Mesenchymal stem cell (in vitro differentiated cells and primary cell): ENCODE data around the gene KLK10. TPM values are rescaled to one million over a fixed set of nuclear protein-coding genes. Genes with fewer than 3 reads are reported as not detected.

Experiments
- DNase-seq: peaks from one replicate; pipeline ENCODE4 v3.0.0-alpha.2; 2013
- H2AFZ ChIP-seq: one replicate; pipeline ENCODE4 v1.6.1; 2013; ENCODE audit warnings: low read depth, mild to moderate bottlenecking, control low read depth, inconsistent platforms, low read length, moderate library complexity
- H2AK5ac ChIP-seq: 2 replicates; pipeline ENCODE4 v1.6.1; 2013; ENCODE audit warnings: low read length, moderate library complexity, mild to moderate bottlenecking, inconsistent platforms; ENCODE audit not compliant: severe bottlenecking
- H2BK120ac ChIP-seq: one replicate; pipeline ENCODE4 v1.6.1; 2013; ENCODE audit warnings: low read depth, mild to moderate bottlenecking, inconsistent platforms, low read length, moderate library complexity
- H2BK12ac ChIP-seq, 2 experiments: one replicate each; pipeline ENCODE4 v1.6.1; 2013; ENCODE audit warnings: inconsistent platforms in 2 of 2, low read length in 2 of 2, mild to moderate bottlenecking in 2 of 2, moderate library complexity in 2 of 2, control low read depth in 1 of 2
- H2BK15ac ChIP-seq: one replicate; pipeline ENCODE4 v1.6.1; 2013; ENCODE audit warnings: mild to moderate bottlenecking, low read depth, inconsistent platforms; ENCODE audit not compliant: poor library complexity, severe bottlenecking
- H2BK5ac ChIP-seq: 2 replicates; pipeline ENCODE4 v1.6.1; 2013; ENCODE audit warnings: low read depth, mild to moderate bottlenecking, low read length, control low read depth, inconsistent platforms; ENCODE audit not compliant: poor library complexity, severe bottlenecking
- H3K14ac ChIP-seq, 2 experiments: one replicate each; pipeline ENCODE4 v1.6.1; 2013; ENCODE audit warnings: inconsistent platforms in 2 of 2, low read length in 2 of 2, control low read depth in 1 of 2, mild to moderate bottlenecking in 1 of 2, moderate library complexity in 1 of 2
- H3K18ac ChIP-seq, 2 experiments: one replicate each; pipeline ENCODE4 v1.6.1; 2013; ENCODE audit warnings: inconsistent platforms in 2 of 2, low read length in 2 of 2, control low read depth in 1 of 2, low read depth in 1 of 2, mild to moderate bottlenecking in 1 of 2
- H3K23ac ChIP-seq, 2 experiments: one replicate each; pipeline ENCODE4 v1.6.1; 2013; ENCODE audit warnings: inconsistent platforms in 2 of 2, low read length in 2 of 2, mild to moderate bottlenecking in 2 of 2, moderate library complexity in 2 of 2, control low read depth in 1 of 2
- H3K27ac ChIP-seq: 2 replicates; pipeline ENCODE4 v1.5.1; 2013; ENCODE audit warnings: mild to moderate bottlenecking, moderate library complexity, low read length, control low read depth, inconsistent platforms; ENCODE audit not compliant: poor library complexity, severe bottlenecking
- H3K27me3 ChIP-seq, 2 experiments: 2 replicates each; pipeline versions ENCODE4 v1.6.1 to v1.7.0; 2013; ENCODE audit warnings: low read length in 2 of 2, mild to moderate bottlenecking in 2 of 2, moderate library complexity in 2 of 2, control low read depth in 1 of 2, inconsistent platforms in 1 of 2; ENCODE audit not compliant: control insufficient read depth in 1 of 2, insufficient read depth in 1 of 2
- H3K36me3 ChIP-seq, 2 experiments: 2 replicates each; pipeline versions ENCODE4 v1.6.1 to v1.7.0; 2013; ENCODE audit warnings: low read length in 2 of 2, control low read depth in 1 of 2, inconsistent platforms in 1 of 2, low read depth in 1 of 2, mild to moderate bottlenecking in 1 of 2; ENCODE audit not compliant: insufficient read depth in 2 of 2, control insufficient read depth in 1 of 2
- H3K4ac ChIP-seq, 2 experiments: one replicate each; pipeline ENCODE4 v1.6.1; 2013; ENCODE audit warnings: inconsistent platforms in 2 of 2, low read length in 2 of 2, mild to moderate bottlenecking in 2 of 2, moderate library complexity in 2 of 2, control low read depth in 1 of 2, low read depth in 1 of 2
- H3K4me1 ChIP-seq: 2 replicates; pipeline ENCODE4 v1.6.1; 2013; ENCODE audit warnings: low read depth, low read length, control low read depth; ENCODE audit not compliant: control insufficient read depth, insufficient read depth
- H3K4me2 ChIP-seq: 2 replicates; pipeline ENCODE4 v1.6.1; 2013; ENCODE audit warnings: low read length, mild to moderate bottlenecking, inconsistent platforms; ENCODE audit not compliant: poor library complexity, severe bottlenecking
- H3K4me3 ChIP-seq, 2 experiments: 2 replicates each; pipeline versions ENCODE4 v1.5.1 to v1.7.0; 2013; ENCODE audit warnings: low read length in 2 of 2, mild to moderate bottlenecking in 2 of 2, control low read depth in 1 of 2, low read depth in 1 of 2; ENCODE audit not compliant: insufficient read depth in 1 of 2
- H3K79me1 ChIP-seq: replicated peaks from 2 replicates; pipeline ENCODE4 v1.6.1; 2013; ENCODE audit warnings: mild to moderate bottlenecking, control low read depth, low read length, inconsistent platforms; ENCODE audit not compliant: poor library complexity, severe bottlenecking
- H3K9ac ChIP-seq: 2 replicates; pipeline ENCODE4 v1.7.0; 2013; ENCODE audit warnings: mild to moderate bottlenecking, low read length, moderate library complexity
- H3K9me3 ChIP-seq: 2 replicates; pipeline ENCODE4 v1.7.0; 2013; ENCODE audit warnings: mild to moderate bottlenecking, low read length; ENCODE audit not compliant: control insufficient read depth
- H4K8ac ChIP-seq: one replicate; pipeline ENCODE4 v1.6.1; 2013; ENCODE audit warnings: inconsistent platforms, mild to moderate bottlenecking, low read length, moderate library complexity
- H4K91ac ChIP-seq: one replicate; pipeline ENCODE4 v1.6.1; 2013; ENCODE audit warnings: mild to moderate bottlenecking, low read length, inconsistent platforms
- WGBS: methylation state at CpG from one replicate; pipeline ENCODE4 v1.1.7; 2013; ENCODE audit warnings: mixed read lengths; 5-methylcytosine and 5-hydroxymethylcytosine counted together
- polyA plus RNA-seq, 2 experiments: library from polyadenylated mRNA; stranded (reverse); fragments of 200-250 nt; gene quantifications; one replicate each; pipeline ENCODE4 v1.2.3, GENCODE V29; 2013

The KLK10 gene, protein sequence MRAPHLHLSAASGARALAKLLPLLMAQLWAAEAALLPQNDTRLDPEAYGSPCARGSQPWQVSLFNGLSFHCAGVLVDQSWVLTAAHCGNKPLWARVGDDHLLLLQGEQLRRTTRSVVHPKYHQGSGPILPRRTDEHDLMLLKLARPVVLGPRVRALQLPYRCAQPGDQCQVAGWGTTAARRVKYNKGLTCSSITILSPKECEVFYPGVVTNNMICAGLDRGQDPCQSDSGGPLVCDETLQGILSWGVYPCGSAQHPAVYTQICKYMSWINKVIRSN
- polyA plus RNA-seq (2013, experiment 1 of 2) = not detected
- not detected for polyA plus RNA-seq (2013, experiment 2 of 2)

DNA sequence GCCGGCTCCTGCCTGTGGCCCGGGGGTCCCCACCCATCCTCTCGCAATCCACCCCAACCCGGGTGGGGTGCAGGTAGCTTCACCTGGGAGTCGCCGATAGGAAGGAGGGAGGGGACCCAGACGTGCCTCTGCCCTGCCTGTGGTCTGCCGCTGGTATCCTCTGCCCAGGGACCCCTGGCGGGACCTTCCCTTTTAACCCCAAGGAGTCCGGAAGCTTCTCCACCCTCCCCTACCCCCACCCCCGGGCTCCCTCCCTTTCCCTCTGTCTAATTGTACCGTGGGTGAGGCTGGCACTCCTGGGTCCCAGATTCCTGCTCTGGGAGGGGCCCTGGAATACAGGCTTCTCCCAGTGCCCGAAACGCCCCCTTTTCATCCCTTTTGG lies at the start of gene KLK10:
TSS of gene KLK10 (minus strand) at position 166 of the 382 bp plus-strand sequence. CDS start 579 bp downstream, outside the sequence.
- Histone ChIP-seq H3K9ac (no peak within 1 kb of the TSS), H2BK15ac (no peak within 1 kb of the TSS), H3K4me1 (peaks cover 12% of the 10 kb centered on the region), H2AFZ (no peak within 1 kb of the TSS), H3K4me2 (no peak within 1 kb of the TSS), H2BK12ac (no peak within 1 kb of the TSS), H2AK5ac (no peak within 1 kb of the TSS), H3K23ac (no peak within 1 kb of the TSS), H2BK5ac (no peak within 1 kb of the TSS), H2BK120ac (no peak within 1 kb of the TSS), H3K27ac (no peak within 1 kb of the TSS), H3K18ac (no peak within 1 kb of the TSS), H3K9me3 (no peaks in the 10 kb centered on the region), H3K4ac (no peak within 1 kb of the TSS), H3K79me1 (no peaks in the 10 kb centered on the region), H3K36me3 (peaks cover 0 to 4% of the 10 kb centered on the region in 2 experiments), H3K27me3 (peaks cover 37 to 69% of the 10 kb centered on the region in 2 experiments), H4K91ac (no peak within 1 kb of the TSS), H3K14ac (peak within 1 kb of the TSS in 1 of 2 experiments; percentile 28), H4K8ac (no peak within 1 kb of the TSS), H3K4me3 (no peak within 1 kb of the TSS)
- no peak for DNase-seq
- 14% methylated on average over 10 of the region's 14 CpGs for WGBS

- Histone ChIP-seq H2AFZ (no peak overlapping the region), H2AK5ac (no peak overlapping the region), H4K8ac (no peak overlapping the region), H3K27ac (no peak overlapping the region), H3K4ac (no peak overlapping the region), H2BK120ac (no peak overlapping the region), H2BK12ac (no peak overlapping the region), H3K9me3 (no peaks in the 10 kb centered on the region), H2BK5ac (no peak overlapping the region), H3K23ac (no peak overlapping the region), H4K91ac (no peak overlapping the region), H3K79me1 (no peaks in the 10 kb centered on the region), H3K14ac (no peak overlapping the region), H3K27me3 (peaks cover 5 to 38% of the 10 kb centered on the region in 2 experiments), H3K4me2 (no peak overlapping the region), H3K18ac (no peak overlapping the region), H3K4me3 (no peak overlapping the region), H2BK15ac (no peak overlapping the region), H3K9ac (no peak overlapping the region), H3K4me1 (peaks cover 1% of the 10 kb centered on the region), H3K36me3 (no peaks in the 10 kb centered on the region)
- no peak for DNase-seq
- 60% methylated on average over 7 of the region's 7 CpGs for WGBS
These were observed 47.1 kb upstream of the KLK10 start for GRCh38 chr19:51066393-51067186.

DNA sequence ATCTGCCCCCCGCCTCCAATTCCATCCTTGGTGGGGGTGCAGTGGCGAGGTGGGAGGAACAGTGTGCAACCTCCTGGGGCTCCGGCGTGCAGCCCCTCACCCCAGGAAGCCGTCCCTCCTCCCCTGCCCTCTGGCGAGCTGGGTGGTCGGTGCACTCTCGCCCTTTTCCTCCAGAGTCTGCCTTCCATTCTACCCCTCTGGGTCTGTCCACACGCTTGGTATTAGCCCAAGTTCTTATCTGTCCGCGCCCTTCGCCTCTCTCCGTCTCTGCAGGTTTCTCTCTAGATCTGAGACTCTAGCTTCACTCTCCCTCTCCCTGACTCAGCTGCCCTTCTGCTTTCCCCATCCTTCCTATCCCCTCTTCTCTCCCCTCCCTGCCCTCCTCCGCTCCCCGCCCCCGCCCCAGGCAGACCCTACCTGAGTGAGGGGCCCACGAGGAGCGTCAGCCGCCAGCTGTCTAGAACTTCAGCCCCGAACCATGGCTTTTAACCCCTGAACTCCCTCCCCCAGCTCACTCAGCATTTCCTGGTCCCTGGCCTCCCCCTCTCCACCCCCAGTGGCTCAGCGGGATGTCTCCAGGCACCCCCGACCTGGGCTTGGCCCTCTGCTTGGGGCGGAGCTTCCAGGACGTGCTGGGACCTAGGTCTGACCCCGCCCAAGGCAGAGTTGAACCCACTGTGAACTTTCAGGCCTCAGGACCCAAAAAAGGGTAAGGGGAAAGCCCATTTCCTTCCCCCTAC lies 45.9 kb upstream of the KLK10 start:
- Histone ChIP-seq H2BK12ac (no peak overlapping the region), H3K18ac (no peak overlapping the region), H2AFZ (no peak overlapping the region), H2AK5ac (no peak overlapping the region), H3K79me1 (no peaks in the 10 kb centered on the region), H3K4ac (no peak overlapping the region), H2BK5ac (no peak overlapping the region), H2BK15ac (no peak overlapping the region), H4K91ac (no peak overlapping the region), H3K36me3 (no peaks in the 10 kb centered on the region), H3K4me3 (no peak overlapping the region), H3K4me2 (no peak overlapping the region), H3K23ac (no peak overlapping the region), H3K27me3 (peaks cover 5 to 39% of the 10 kb centered on the region in 2 experiments), H3K9me3 (no peaks in the 10 kb centered on the region), H3K27ac (no peak overlapping the region), H3K4me1 (peaks cover 1% of the 10 kb centered on the region), H2BK120ac (no peak overlapping the region), H3K9ac (no peak overlapping the region), H4K8ac (no peak overlapping the region), H3K14ac (no peak overlapping the region)
- no peak for DNase-seq
- WGBS = 7% methylated on average over 25 of the region's 25 CpGs
